HEK293 (cell line): ENCODE measurements around the gene PRPF38A.

Experiments
- CTCF ChIA-PET: fragments of 350-600 bp; formaldehyde crosslinking; extraction: SDS; loops from one replicate; lab custom pipeline; 2021; ENCODE audit warnings: antibody characterized with exemption; lab: Yijun Ruan, JAX
- POLR2A ChIA-PET: fragments of 300-600 bp; formaldehyde crosslinking; extraction: SDS; loops from one replicate; lab custom pipeline; 2020; ENCODE audit warnings: antibody characterized with exemption, inconsistent platforms; lab: Yijun Ruan, JAX
- H3K27ac ChIP-seq: fragments of 200-500 bp; sonication (Bioruptor generic); 2 replicates; pipeline ENCODE4 v1.5.1; 2014; ENCODE audit warnings: low read depth, low read length, control low read depth, inconsistent platforms; ENCODE audit errors: extremely low read depth
- H3K36me3 ChIP-seq, 2 experiments: fragments of 200-500 bp in 1 of 2; sonication (Bioruptor generic) in 1 of 2; 1 replicate in 1 of 2; 2 replicates in 1 of 2; pipeline ENCODE4 v1.5.1; 2014 to 2017; ENCODE audit warnings: inconsistent platforms in 2 of 2, low read length in 2 of 2; ENCODE audit not compliant: control insufficient read depth in 2 of 2, insufficient read depth in 1 of 2
- H3K4me1 ChIP-seq: fragments of 200-500 bp; sonication (Bioruptor generic); 2 replicates; pipeline ENCODE4 v1.5.1; 2014; ENCODE audit warnings: mild to moderate bottlenecking, low read length, inconsistent platforms; ENCODE audit not compliant: control insufficient read depth, insufficient read depth
- H3K4me3 ChIP-seq: 2 replicates; pipeline ENCODE4 v1.5.1; 2011; ENCODE audit warnings: low read depth, mild to moderate bottlenecking, control low read depth, low read length, moderate library complexity
- H3K9me3 ChIP-seq: fragments of 200-500 bp; sonication (Bioruptor generic); 2 replicates; pipeline ENCODE4 v1.5.1; 2014; ENCODE audit warnings: low read depth, low read length, inconsistent platforms; ENCODE audit not compliant: control insufficient read depth, insufficient read depth
- KLF16 ChIP-seq: fragments of 450-650 bp; formaldehyde crosslinking; IDR thresholded peaks from 2 replicates; pipeline ENCODE4 v1.5.1; 2017; ENCODE audit warnings: missing biosample characterization, missing genetic modification characterization
- REST ChIP-seq: fragments of 450-650 bp; formaldehyde crosslinking; IDR thresholded peaks from 2 replicates; pipeline ENCODE4 v1.5.1; 2016; ENCODE audit warnings: missing biosample characterization, missing genetic modification characterization
- ZFP69B ChIP-seq: fragments of 450-650 bp; formaldehyde crosslinking; IDR thresholded peaks from 2 replicates; pipeline ENCODE4 v1.5.1; 2016; ENCODE audit warnings: missing biosample characterization, missing genetic modification characterization
- ZNF600 ChIP-seq: fragments of 450-650 bp; formaldehyde crosslinking; IDR thresholded peaks from 2 replicates; pipeline ENCODE4 v1.5.1; 2016; ENCODE audit warnings: missing biosample characterization, missing genetic modification characterization
- ZNF610 ChIP-seq: fragments of 450-650 bp; formaldehyde crosslinking; IDR thresholded peaks from 2 replicates; pipeline ENCODE4 v1.5.1; 2016; ENCODE audit warnings: missing biosample characterization, missing genetic modification characterization, borderline replicate concordance
- ZSCAN18 ChIP-seq: fragments of 450-650 bp; formaldehyde crosslinking; IDR thresholded peaks from 2 replicates; pipeline ENCODE4 v1.5.1; 2016; ENCODE audit warnings: missing biosample characterization, missing genetic modification characterization
- TF ChIP-seq, protein P1 (sequence below): fragments of 450-650 bp; formaldehyde crosslinking; IDR thresholded peaks from 2 replicates; pipeline ENCODE4 v1.5.1; 2016; ENCODE audit warnings: missing biosample characterization, missing genetic modification characterization, borderline replicate concordance
- TF ChIP-seq, protein P2 (sequence below): fragments of 450-650 bp; formaldehyde crosslinking; IDR thresholded peaks from 2 replicates; pipeline ENCODE4 v1.5.1; 2016; ENCODE audit warnings: missing biosample characterization, missing genetic modification characterization

Gene PRPF38A

DNA sequence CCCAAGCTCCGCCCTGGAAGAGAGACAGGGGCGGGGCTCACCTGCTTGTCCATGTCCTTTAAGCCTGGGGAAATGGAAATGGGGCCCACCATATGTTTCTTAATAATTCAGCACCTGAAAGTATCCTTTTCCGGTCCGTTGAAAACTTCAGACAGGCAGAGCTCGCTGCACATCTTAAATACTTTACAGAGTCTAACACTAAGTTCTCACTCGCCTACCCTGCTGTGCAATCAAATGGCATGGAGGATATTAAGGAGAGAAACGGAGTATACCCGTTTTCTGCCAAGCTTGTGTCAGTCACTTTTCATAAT, 37.9 kb upstream of the PRPF38A start:
- H3K27ac ChIP-seq, result no peak overlapping the region; the same call in 1 of the 2 replicates
- POLR2A ChIA-PET, result interaction anchor here (0.6 to 3.1 kb wide), 5 partner anchors 13 to 311 kb away, joined by 3 to 11 read pairs (median 10); partner anchors contain the start of genes BTF3L4, ORC1, PRPF38A and TXNDC12

More for the DNA sequence above, 37.9 kb upstream of the PRPF38A start:
- Histone ChIP-seq H3K4me3 (peak overlapping the region; percentile 91), H3K36me3 (peaks cover 8 to 31% of the 10 kb centered on the region in 2 experiments; a peak in 2 of 3 replicates), H3K4me1 (peaks cover 7% of the 10 kb centered on the region; the same call in 1 of the 2 replicates), H3K9me3 (no peaks in the 10 kb centered on the region)
- CTCF ChIA-PET, result no interaction called here
- TF ChIP-seq ZFP69B (tag by site-specific recombination), result peak; percentile 98
- peak; percentile 41; the same call in 1 of the 2 replicates for TF ChIP-seq REST (tag by site-specific recombination)
- TF ChIP-seq ZNF600 (tag by site-specific recombination), result no peak
- TF ChIP-seq ZNF610 (tag by site-specific recombination), result peak; percentile 17; the same call in 1 of the 2 replicates
- TF ChIP-seq, protein P1, sequence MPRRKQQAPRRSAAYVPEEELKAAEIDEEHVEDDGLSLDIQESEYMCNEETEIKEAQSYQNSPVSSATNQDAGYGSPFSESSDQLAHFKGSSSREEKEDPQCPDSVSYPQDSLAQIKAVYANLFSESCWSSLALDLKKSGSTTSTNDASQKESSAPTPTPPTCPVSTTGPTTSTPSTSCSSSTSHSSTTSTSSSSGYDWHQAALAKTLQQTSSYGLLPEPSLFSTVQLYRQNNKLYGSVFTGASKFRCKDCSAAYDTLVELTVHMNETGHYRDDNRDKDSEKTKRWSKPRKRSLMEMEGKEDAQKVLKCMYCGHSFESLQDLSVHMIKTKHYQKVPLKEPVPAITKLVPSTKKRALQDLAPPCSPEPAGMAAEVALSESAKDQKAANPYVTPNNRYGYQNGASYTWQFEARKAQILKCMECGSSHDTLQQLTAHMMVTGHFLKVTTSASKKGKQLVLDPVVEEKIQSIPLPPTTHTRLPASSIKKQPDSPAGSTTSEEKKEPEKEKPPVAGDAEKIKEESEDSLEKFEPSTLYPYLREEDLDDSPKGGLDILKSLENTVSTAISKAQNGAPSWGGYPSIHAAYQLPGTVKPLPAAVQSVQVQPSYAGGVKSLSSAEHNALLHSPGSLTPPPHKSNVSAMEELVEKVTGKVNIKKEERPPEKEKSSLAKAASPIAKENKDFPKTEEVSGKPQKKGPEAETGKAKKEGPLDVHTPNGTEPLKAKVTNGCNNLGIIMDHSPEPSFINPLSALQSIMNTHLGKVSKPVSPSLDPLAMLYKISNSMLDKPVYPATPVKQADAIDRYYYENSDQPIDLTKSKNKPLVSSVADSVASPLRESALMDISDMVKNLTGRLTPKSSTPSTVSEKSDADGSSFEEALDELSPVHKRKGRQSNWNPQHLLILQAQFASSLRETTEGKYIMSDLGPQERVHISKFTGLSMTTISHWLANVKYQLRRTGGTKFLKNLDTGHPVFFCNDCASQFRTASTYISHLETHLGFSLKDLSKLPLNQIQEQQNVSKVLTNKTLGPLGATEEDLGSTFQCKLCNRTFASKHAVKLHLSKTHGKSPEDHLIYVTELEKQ (tag by site-specific recombination), result no peak
- TF ChIP-seq, protein P2, sequence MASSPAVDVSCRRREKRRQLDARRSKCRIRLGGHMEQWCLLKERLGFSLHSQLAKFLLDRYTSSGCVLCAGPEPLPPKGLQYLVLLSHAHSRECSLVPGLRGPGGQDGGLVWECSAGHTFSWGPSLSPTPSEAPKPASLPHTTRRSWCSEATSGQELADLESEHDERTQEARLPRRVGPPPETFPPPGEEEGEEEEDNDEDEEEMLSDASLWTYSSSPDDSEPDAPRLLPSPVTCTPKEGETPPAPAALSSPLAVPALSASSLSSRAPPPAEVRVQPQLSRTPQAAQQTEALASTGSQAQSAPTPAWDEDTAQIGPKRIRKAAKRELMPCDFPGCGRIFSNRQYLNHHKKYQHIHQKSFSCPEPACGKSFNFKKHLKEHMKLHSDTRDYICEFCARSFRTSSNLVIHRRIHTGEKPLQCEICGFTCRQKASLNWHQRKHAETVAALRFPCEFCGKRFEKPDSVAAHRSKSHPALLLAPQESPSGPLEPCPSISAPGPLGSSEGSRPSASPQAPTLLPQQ (tag by site-specific recombination), result peak; percentile 98
- no peak for TF ChIP-seq KLF16 (tag by site-specific recombination)
- TF ChIP-seq ZSCAN18 (tag by site-specific recombination), result no peak
